HT1080 (cell line): ENCODE measurements around the gene RPL29. TPM values are rescaled to one million over a fixed set of nuclear protein-coding genes. Genes with fewer than 3 reads are reported as not detected.

Source experiments
- DNase-seq: peaks from one replicate; pipeline ENCODE4 v3.0.0-alpha.2; 2015; ENCODE audit warnings: low read depth
- total RNA-seq: library from RNA; depleted of rRNA; stranded (reverse); fragments of >200 nt; shearing (Covaris generic); gene quantifications from 2 replicates; pipeline ENCODE4 v1.2.3, GENCODE V29; 2014

RPL29 gene
- total RNA-seq, 1 experiment from 2014 or later = 1,388 TPM

DNA sequence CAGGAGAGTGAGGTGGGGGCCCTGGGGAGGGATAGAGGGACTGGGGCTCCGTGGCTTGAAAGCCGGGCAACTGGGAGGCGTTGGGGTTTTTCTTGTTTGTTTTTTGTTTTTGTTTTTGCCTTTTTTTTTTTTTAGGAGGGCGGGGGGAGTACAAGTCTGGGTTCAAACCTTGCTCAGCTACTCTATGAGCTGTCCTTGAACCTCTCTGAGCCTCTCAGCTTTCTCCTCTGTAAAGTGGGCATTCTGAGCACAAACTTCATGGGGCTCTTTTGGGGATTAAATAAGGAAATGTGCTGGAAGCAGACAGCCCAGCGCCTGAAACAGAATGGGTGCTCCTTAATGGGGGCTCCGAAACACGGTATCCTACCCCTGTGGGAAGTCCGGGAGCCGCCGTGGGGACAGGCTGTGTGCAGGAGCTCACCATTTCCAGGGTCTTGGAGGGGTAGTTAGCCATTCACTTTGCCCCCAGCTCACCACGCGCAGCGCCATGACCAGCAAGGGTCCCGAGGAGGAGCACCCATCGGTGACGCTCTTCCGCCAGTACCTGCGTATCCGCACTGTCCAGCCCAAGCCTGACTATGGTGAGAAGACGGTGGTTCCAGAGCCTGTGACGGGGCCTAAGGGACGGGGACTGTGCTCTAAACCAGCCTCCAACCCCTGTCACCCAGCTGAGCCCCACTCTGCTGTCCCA lies 12.0 kb downstream of the RPL29 start:
- DNase-seq = no peak

GRCh38 chr3:51982838-51983577 lies 12.7 kb downstream of the RPL29 start, which contains the start of gene ACY1:
Gene ACY1 (plus strand): TSS chr3:51983535. CDS start chr3:51984065, 530 bp downstream.
- DNase-seq = peak; percentile 90

- peak; percentile 78 for DNase-seq
These were observed 13.3 kb downstream of the RPL29 start for GRCh38 chr3:51982352-51982837.

DNA sequence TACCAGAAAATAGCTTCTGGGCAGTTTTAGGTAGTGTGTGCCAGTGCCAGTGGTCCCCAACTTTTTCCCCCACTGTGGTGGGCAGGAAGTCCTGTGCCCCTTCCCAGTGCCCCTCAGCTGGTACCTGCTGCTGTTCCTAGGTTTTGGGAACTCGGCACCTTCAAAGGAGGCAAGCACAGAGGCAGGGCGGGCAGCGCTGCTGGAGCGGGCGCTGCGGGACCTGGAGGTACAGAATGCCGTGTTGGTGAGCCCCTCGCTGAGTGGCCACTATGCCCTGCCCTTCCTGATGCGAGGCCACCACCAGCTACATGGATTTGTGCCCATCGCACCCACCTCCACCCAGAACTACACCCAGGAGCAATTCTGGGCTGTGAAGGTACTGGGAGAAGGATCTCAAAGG lies 15.4 kb downstream of the RPL29 start:
- no peak for DNase-seq

GRCh38 chr3:51978143-51978502 lies 17.6 kb downstream of the RPL29 start:
- no peak for DNase-seq

GRCh38 chr3:51977446-51978142 lies 18.1 kb downstream of the RPL29 start:
- DNase-seq = no peak

- peak; percentile 43 for DNase-seq
These were observed 19.7 kb downstream of the RPL29 start for GRCh38 chr3:51975852-51976549.

DNA sequence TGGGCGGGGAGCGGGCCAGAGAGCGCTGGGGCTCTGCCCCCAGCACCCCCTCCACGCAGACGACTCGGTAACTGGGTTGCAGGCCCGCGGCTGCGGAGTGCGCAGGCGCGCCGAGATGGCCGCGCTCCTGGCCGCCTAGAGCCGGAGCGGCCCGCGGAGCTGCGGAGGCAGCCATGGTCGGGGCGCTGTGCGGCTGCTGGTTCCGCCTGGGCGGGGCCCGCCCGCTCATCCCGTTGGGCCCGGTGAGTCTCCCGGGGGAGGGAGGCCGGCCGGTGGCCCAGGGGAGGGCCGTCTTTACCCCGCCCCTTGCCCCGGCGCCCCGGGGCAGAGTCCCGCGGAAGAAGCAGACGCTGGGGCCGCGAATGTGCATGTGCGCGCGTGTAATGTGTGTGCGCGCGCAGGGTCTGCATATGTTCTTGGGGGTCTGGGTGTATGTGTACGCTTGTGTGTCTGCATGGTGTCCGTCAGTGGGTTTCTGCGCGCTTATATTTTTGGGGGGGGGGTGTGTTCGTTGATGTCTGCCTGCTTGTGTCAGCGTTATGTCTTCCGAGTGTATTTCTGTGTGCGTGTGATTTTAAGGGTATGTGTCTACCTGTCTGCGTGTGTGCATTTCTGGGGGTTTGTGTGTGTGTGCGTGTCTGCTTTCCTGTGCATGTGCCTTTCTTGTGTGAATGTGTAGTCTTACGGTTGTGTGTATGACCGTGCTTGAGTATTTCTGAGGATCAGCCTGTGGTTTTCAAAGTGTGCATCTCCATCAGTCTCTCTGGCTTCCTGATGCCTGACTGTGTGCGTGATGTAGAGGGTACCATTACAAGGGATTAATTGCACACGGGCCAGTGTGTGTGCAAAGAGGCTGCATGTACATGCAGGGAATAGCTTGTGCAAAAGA lies 20.5 kb downstream of the RPL29 start, which contains the start of gene ABHD14A:
ABHD14A (plus strand) TSS at position 102 of the 889 bp plus-strand sequence; CDS start at position 174, 72 bp downstream.
- peak; percentile 57 for DNase-seq

GRCh38 chr3:51974277-51974962 lies 21.3 kb downstream of the RPL29 start:
- no peak for DNase-seq

GRCh38 chr3:51971350-51971749 lies 24.3 kb downstream of the RPL29 start:
- no peak for DNase-seq

GRCh38 chr3:51970606-51971300 lies 24.9 kb downstream of the RPL29 start:
- DNase-seq = no peak

- DNase-seq = no peak
These were observed 25.9 kb downstream of the RPL29 start for GRCh38 chr3:51969841-51970240.

DNA sequence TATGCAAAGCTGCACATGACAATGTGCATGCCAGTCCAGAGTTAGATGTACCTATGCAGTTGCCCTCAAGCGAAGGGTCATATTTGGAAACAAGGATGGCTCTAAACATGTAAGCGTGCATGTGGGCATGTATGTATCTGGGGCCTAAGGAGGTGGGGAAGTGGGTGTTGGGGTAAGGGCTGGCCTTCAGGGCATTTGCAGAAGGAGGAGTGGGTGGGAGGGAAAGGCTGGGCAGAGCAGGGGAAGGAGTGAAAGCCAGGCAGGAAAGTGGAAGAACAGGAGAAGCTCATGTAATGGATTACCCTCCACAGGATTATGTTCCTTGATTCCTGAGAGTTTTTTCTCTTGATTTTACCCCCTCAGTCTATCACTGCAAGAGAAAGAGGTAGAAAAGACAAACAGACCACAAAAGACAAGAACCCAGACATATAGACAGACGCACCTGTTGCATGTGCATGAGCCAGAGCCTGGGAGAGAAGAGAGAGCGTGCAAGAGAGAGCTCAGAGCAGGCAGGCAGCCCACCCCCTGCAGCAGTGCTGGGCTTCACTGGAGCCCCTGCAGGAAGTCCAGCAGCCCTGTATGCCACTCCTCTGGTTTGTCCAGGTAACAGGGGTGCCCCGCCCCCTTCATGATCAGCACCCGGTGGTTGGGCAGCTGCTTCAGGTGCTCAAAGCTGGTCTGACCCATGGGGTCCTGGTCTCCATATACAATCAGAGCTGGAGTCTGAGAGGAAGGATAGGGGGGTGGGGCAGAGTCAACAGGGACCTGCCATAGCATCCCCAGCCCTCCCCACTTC lies 26.6 kb downstream of the RPL29 start:
- DNase-seq = no peak

- peak; percentile 29 for DNase-seq
These were observed 27.4 kb downstream of the RPL29 start for GRCh38 chr3:51968170-51968775.

GRCh38 chr3:51967384-51968169 lies 28.1 kb downstream of the RPL29 start, which contains the start of gene PCBP4:
Gene PCBP4 (minus strand): TSS chr3:51967454. CDS start chr3:51961240, 6,214 bp downstream.
- DNase-seq = peak; percentile 25

DNA sequence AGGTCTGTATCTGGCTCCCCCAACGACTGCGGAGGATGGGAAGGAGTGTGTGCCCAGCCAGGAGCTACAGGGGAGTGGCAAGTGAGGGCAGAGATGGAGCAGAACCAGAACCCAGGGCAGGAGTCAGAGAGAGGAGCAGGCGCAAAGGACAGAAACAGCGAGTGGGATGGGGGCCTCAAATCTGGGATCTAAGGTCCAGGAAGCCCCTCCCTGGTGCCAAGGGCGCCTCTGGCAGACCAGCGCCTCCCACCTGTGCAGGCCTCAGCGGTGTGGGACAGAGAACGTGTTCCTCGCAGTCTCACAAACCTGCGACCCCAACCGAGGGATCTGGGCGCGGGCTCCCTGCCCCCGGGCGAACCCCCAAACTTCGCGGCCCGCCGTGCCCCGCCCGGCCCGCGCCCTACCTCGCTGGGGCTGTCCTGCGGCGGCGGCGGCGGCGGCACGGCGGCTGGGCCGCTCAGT lies 28.7 kb downstream of the RPL29 start:
- no peak for DNase-seq

GRCh38 chr3:51966486-51966885 lies 29.2 kb downstream of the RPL29 start:
- DNase-seq = no peak
